GM12865 (cell line): ENCODE data around the gene RCN1.

ENCODE experiments used
- DNase-seq: peaks from one replicate; pipeline ENCODE4 v3.0.0; 2010; ENCODE audit warnings: low read depth
- H3K4me3 ChIP-seq: 2 replicates; pipeline ENCODE4 v1.5.1; 2011; ENCODE audit warnings: mild to moderate bottlenecking, low read depth, low read length, control low read depth
- CTCF ChIP-seq: IDR thresholded peaks from 2 replicates; pipeline ENCODE4 v1.5.1; 2011; ENCODE audit warnings: low read length, control low read depth, low read depth, inconsistent platforms; ENCODE audit not compliant: insufficient read depth; ENCODE audit errors: missing control alignments

RCN1 gene

GRCh38 chr11:32088117-32088941 is 2.5 kb upstream of the RCN1 start:
- peak overlapping the region; percentile 11 for H3K4me3 ChIP-seq
- TF ChIP-seq CTCF = no peak
- DNase-seq = peak; percentile 75

GRCh38 chr11:32092581-32093170 is 1.8 kb downstream of the RCN1 start:
- DNase-seq = no peak
- peak overlapping the region; percentile 95 for H3K4me3 ChIP-seq
- TF ChIP-seq CTCF = no peak

- H3K4me3 ChIP-seq = no peak overlapping the region
- TF ChIP-seq CTCF = no peak
- DNase-seq = no peak
Measured at GRCh38 chr11:32094923-32095322, 4.0 kb downstream of the RCN1 start.

DNA sequence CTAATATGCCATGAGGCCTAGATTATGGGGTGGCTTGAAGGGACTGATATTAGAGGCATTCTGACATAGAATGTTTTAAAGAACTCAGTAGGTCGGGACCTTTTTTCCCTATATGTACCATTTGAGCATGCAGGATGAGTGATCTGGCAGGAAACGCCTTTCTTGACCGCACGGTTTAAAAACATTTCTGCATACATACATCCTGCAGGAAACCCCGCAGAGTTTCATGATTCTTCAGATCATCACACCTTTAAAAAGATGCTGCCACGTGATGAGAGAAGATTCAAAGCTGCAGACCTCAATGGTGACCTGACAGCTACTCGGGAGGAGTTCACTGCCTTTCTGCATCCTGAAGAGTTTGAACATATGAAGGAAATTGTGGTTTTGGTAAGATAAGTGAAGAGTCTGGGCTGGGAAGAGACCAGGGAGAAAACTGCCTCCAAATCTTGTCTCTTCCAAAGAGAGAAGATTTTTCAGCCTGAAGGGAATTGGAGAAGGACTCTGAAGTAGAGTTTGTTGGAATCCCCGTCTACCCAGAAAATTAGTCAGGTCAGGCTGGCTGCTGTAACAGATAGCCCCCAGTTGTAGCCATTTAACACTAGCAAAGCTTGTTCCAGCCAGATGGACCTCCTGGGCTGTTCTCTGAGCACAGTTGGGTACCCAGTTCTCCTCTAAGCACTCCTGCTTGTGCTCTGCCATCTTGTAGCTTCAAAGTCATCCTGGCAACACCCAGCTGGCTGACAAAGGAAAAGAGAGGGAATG is 7.4 kb downstream of the RCN1 start:
- no peak overlapping the region for H3K4me3 ChIP-seq
- DNase-seq = no peak
- no peak for TF ChIP-seq CTCF

GRCh38 chr11:32099516-32099915 is 8.6 kb downstream of the RCN1 start:
- no peak for DNase-seq
- no peak for TF ChIP-seq CTCF
- no peak overlapping the region for H3K4me3 ChIP-seq

DNA sequence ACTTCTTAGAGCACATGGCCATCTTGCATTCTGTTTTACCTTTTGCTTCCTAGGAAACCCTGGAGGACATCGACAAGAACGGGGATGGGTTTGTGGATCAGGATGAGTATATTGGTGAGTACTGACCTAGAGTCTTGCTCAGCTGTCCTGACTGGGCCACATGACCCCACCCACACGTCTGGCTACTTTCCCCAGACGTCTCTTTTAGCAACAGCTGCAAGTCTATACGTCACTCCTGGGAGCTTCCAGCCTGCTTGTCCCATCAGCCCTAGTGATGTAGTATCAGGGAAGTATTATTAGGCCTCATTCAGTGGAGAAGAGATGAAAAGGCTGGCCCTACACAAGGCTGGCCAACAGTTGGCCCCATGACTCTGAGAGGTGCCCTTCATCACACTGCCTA is 9.6 kb downstream of the RCN1 start:
- no peak for TF ChIP-seq CTCF
- H3K4me3 ChIP-seq = no peak overlapping the region
- DNase-seq = no peak
